KBM-7 (cell line): Measurements from ENCODE around the gene PRR36.
A peak's percentile ranks its signal among the peaks of the same experiment; 100 is the strongest.
"Not testable (repeated sequence)": the region's sequence is repeated elsewhere in the genome, so short reads cannot be mapped to it uniquely, and the experiment has no call there.

Experiments used
- DNase-seq: peaks from one replicate; pipeline ENCODE4 v3.0.0-alpha.2; 2015
- in situ Hi-C: fragments of 300-500 bp; cut with MboI; formaldehyde crosslinking; loops from 2 replicates; pipeline ENCODE4 v1.14.3; 2020; ENCODE audit warnings: low sequenced_read_pairs, low pct_unique_long_range_greater_than_20kb, mixed read lengths

Gene PRR36

GRCh38 chr19:7863157-7863970 is 10.8 kb downstream of the PRR36 start:
- in situ Hi-C loops = no loop called here
- no peak for DNase-seq

GRCh38 chr19:7862413-7862951 is 11.7 kb downstream of the PRR36 start:
- in situ Hi-C loops = no loop called here

DNA sequence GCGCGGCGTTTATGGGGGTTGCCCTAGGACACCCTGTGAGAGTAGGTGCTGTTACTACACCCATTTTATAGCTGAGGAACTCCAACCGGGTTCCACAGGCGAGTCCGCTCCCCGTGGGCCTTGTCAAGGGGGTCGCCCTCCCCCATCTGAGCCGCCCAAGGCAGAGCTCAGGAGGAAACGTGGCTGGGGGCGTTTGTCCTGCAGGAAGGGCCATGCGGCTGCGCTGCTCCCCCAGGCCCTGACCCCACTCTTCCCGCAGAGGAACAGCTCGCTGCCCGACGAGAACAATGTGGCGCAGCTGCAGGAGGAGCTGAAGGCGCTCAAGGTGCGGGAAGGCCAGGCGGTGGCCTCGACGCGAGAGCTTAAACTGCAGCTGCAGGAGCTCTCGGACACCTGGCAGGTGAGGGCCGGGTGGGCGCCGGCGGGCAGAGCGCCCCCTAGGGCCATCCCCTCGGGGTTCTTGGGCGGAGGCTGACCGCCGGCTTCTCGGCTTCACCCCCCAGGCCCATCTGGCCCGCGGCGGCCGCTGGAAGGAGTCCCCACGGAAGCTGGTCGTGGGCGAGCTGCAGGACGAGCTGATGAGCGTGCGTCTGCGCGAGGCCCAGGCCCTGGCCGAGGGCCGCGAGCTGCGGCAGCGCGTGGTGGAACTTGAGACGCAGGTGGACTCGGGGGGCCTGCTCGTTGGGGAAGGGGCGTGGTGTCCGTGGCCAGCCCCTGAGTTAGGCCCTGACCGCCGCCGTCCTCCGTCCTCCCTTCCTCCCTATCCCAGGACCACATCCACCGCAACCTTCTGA is 12.4 kb downstream of the PRR36 start:
- in situ Hi-C loops = no loop called here
- no peak for DNase-seq

More at GRCh38 chr19:7862413-7862951, 11.7 kb downstream of the PRR36 start:
- DNase-seq = no peak

- in situ Hi-C loops = no loop called here
- DNase-seq = no peak
These were observed 13.2 kb downstream of the PRR36 start for GRCh38 chr19:7860714-7861618.

GRCh38 chr19:7859831-7860713 is 14.1 kb downstream of the PRR36 start:
- in situ Hi-C loops = no loop called here
- no peak for DNase-seq

DNA sequence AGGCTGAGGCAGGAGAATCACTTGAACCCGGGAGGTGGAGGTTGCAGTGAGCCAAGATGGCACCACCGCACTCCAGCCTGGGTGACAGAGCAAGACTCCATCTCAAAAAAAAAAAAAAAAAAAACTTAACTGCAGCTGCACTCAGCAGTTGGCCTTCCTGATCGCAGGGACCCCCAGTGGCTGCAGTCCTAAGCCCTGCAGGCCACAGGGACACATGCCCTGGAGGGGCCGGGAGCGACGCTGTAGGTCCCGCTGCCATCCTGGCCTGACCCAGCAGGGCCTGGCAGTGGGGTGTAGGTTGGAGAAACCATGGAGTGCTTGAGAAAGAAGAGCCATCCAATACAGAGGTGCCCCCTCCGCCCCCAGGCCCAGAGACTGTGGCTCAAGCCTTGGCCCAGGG is 15.1 kb downstream of the PRR36 start:
- in situ Hi-C loops, DNase-seq: not testable (repeated sequence)

DNA sequence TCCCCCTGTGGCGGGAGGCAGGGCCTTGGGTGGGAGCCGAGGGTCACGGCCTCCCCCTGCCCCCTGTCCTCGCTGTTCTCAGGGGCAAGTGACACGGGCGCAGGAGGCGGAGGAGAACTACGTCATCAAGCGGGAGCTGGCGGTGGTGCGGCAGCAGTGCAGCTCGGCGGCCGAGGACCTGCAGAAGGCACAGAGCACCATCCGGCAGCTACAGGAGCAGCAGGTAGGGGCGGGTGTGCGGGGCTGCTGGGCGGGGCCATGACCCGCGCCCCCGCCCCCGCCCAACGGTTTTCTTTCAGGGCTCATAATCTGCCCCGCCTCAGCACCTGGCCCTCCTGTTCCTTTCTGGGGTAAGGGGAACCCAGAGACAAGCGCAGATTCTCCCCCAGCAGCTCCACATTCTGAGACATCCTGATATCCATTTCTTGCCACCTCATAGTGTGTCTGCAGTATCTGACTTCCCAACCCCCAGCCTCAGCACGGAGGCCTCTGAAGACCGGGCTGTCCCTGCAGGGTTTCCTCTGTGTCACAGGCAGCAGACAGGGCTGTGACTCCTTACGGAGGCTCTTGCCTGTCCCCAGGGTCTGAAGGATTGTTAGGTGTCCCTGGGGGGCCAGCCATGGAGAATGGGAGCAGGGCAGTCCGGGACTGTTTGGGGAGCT is 15.9 kb downstream of the PRR36 start:
- no peak for DNase-seq
- in situ Hi-C loops = no loop called here

DNA sequence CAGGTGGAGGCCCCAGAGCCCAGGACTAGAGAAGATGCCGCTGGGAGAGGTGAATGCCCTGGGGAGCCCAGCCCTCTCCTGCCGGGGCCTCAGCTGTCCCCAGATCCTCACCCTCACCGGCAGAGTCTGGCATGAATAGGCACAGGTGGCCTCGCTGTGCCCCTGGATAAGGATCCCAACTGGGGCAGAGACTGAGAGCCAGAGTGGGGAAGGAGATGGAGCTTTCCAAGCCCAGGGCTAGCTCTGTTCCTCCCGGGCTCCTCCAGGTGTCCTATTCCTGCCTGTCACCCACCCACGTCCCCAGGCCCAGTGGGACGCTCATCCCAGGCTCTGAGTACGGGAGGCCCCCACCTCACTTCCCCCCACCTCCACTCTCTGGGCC is 16.5 kb downstream of the PRR36 start:
- no peak for DNase-seq
- in situ Hi-C loops = no loop called here

DNA sequence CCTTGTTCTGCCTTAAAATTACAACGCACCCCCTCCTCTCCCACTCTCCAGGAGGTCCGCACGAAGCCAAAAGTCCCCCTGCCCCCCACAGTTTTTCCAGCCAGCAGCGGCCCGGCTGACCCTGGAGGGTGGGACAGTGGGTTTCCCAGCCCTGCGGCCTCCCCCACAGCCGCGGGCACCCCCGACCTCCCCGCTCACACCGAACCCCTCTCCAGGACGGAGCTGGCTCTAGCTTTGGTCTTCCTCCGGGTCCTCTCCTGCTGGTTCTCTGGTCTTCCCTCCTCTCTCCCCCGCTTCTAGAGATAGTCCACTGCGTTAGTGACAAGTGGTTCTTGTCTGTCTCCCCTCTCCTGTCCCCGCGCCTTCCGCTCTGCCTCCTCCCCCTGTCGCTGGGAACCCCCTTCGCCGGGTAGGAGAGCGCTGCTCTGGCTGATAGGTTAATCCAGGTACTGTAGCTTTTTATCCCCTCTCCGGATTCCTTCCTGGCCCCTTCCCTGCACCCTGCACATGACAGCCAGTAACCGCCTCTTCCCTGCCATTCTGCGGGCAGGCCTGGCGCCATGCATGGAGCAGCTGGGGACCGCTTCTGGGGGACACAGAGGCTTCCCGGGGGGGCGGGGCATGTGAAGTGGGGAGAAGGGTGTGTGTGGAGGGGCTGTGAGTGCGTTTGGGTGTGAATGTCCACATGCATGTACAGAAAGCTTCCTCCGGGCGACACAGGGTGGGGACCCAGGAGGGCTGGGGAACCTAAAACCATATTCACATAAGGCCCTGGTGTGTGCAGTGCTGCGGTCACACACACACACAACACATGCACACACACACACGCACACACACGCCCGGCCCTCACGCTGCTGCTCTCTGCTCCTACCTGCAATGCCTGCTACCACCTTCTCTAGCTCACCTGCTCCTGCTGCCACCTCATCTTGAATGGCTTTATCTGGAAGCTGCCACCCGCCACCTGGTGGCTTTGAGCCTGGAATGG is 17.2 kb downstream of the PRR36 start:
- in situ Hi-C loops = no loop called here

GRCh38 chr19:7856109-7856591 is 18.0 kb downstream of the PRR36 start:
- no peak for DNase-seq
- in situ Hi-C loops = no loop called here

More for the DNA sequence above, 17.2 kb downstream of the PRR36 start:
- no peak for DNase-seq

DNA sequence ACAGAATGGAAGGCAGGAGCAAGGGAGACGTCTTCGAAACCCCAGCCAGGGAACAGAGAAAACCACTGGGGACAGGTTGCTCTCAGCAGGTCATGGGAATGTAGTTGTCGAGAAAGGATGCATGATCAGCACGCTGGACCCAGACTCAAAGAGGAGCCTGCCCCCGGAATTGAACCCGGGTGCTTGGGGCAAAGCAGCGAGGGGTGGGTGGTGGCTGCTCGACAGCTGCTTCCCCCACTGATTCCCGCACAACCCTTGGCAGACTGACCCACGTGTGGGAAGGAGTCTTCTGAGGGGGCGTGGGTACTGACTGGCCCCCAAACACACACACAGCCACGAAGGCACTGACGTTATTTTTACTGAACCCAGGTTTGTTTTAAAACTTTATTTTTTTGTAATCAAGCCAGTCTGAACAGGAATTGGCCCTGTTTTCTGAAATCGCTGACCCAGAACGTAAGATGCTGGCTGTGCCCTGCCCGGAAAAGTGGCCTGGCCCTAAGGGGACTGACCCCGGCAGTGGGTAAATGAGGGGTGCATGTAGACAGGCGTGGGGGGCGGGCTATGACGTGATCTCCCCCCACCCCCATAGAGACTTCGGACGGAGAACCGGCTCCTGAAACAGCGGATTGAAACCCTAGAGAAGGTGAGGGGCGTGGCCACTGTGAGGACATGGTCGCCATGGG is 18.6 kb downstream of the PRR36 start:
- in situ Hi-C loops = no loop called here
- no peak for DNase-seq

DNA sequence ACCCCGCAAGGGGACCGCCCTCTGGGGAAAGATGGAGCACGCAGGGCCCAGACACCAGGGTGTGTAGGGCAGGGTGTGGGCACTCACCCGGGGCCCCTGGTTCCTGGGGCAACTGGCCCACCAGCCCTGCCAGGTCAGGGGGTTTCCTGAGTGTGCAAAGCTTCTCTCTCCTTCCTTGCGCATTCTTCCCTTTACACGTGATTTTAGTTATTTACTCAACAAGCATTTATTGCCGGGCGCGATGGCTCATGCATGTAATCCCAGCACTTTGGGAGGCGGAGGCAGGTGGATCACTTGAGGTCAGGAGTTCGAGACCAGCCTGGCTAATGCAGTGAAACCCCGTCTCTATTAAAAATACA is 20.4 kb downstream of the PRR36 start:
- in situ Hi-C loops = no loop called here
- no peak for DNase-seq

GRCh38 chr19:7852851-7853769 is 21.1 kb downstream of the PRR36 start:
- peak; percentile 76 for DNase-seq
- in situ Hi-C loops = no loop called here

- in situ Hi-C loops = no loop called here
- DNase-seq = no peak
These were observed 22.3 kb downstream of the PRR36 start for GRCh38 chr19:7851623-7852500.
